ENCODE measurements around the gene DMAP1.
"Not testable (repeated sequence)": the region's sequence is repeated elsewhere in the genome, so short reads cannot be mapped to it uniquely, and the experiment has no call there.

DMAP1 gene, protein sequence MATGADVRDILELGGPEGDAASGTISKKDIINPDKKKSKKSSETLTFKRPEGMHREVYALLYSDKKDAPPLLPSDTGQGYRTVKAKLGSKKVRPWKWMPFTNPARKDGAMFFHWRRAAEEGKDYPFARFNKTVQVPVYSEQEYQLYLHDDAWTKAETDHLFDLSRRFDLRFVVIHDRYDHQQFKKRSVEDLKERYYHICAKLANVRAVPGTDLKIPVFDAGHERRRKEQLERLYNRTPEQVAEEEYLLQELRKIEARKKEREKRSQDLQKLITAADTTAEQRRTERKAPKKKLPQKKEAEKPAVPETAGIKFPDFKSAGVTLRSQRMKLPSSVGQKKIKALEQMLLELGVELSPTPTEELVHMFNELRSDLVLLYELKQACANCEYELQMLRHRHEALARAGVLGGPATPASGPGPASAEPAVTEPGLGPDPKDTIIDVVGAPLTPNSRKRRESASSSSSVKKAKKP

DNA sequence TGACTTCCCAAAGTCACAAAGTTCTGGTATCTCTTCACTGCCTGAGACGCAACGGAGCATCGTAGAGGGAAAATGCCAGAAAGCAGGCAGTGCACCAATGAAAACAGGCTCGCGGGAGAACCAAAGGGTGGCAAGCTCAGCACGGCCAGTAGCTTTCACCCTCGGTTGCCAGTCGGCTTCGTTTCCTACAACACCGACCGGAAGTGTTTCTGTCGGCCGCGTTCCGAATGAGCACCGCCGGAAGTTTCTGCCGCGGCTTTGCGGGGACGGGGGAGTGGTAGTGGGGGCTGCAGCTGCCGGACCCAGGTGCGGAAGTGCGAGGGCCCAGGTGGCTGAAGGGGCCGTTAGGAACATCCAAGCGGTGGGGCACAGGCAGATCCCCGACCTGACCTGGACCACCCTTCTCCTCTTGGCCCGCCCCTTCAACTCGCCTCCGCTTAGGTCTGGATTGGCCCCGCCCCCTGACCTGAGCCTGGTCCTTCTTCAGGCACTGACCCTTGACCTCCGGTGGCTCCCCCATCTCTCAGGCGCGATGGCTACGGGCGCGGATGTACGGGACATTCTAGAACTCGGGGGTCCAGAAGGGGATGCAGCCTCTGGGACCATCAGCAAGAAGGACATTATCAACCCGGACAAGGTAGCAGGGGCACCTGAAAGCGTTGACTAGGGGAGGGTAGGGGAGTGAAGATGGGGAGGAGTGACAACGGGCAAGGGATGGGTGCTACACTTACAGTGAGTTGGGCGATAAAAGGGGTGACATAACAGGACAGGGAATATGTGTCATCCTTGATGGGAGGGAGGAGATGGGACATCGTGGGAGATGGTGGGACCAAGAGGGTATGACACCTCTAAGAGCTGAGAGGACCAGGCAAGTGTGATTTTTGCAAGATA, at the start of gene DMAP1:
TSS of gene DMAP1 (plus strand) at position 250 of the 891 bp plus-strand sequence. CDS start at position 533, 283 bp downstream.
- peak within 1 kb of the TSS; percentile 86 to 92 for H3K4me3 ChIP-seq
- intact Hi-C loops (cut with DNase I; ENCODE audit: low total_unique reads): loop anchor here (10.0 kb wide), 1 partner anchor 191 kb away; the partner anchor contains the start of gene RNF220

DNA sequence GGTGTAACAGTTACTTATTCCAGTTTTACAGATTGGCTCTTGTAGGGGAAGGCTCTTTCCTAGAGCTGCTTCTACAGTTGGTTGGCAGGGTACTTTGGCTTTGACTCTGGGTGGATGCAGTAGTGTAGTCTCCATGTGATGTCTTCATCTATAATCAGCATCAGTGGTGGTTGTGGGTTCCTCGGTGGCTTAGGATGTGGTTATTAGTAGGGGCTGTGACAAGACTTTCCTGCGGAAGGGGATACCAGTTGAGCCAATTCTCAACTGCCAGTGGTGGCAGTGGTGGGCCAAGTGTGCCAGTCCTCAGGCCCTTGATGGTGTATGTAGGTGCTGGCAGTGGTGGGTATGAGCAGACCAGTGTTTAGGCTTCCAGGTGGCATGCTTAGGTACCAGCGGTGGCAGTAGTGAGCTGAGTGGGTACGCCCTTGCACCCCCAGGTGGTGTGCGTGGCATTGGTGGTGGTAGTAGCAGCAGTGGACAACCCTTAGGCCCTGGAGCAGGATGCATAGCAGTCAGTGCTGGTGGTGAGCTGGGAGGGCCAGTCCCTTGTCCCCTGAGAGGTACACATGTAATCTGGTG, 44.7 kb upstream of the DMAP1 start:
- Histone ChIP-seq H3K36me3 (no peaks in the 10 kb centered on the region), H3K9me3 (no peaks in the 10 kb centered on the region), H3K27me3 (peaks cover 0 to 15% of the 10 kb centered on the region in 2 donors), H3K27ac (no peak overlapping the region), H3K4me1 (no peaks in the 10 kb centered on the region), H3K4me3 (no peak overlapping the region)
- TF ChIP-seq, protein P1, sequence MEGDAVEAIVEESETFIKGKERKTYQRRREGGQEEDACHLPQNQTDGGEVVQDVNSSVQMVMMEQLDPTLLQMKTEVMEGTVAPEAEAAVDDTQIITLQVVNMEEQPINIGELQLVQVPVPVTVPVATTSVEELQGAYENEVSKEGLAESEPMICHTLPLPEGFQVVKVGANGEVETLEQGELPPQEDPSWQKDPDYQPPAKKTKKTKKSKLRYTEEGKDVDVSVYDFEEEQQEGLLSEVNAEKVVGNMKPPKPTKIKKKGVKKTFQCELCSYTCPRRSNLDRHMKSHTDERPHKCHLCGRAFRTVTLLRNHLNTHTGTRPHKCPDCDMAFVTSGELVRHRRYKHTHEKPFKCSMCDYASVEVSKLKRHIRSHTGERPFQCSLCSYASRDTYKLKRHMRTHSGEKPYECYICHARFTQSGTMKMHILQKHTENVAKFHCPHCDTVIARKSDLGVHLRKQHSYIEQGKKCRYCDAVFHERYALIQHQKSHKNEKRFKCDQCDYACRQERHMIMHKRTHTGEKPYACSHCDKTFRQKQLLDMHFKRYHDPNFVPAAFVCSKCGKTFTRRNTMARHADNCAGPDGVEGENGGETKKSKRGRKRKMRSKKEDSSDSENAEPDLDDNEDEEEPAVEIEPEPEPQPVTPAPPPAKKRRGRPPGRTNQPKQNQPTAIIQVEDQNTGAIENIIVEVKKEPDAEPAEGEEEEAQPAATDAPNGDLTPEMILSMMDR (IDR thresholded peaks at IDR 0.05): no peak
- intact Hi-C loops (cut with DNase I; ENCODE audit: low total_unique reads): no loop called here
- no peak for DNase-seq

More for the DNA sequence above, at the start of gene DMAP1:
- TF ChIP-seq, protein P1 (IDR thresholded peaks at IDR 0.05): peak in 1 of 2 experiments; percentile 26
- H3K4me1 ChIP-seq: peaks cover 0 to 20% (median 17%) of the 10 kb centered on the region in 4 donors
- no peaks in the 10 kb centered on the region for H3K9me3 ChIP-seq
- peaks cover 6 to 32% (median 7%) of the 10 kb centered on the region in 3 donors for H3K36me3 ChIP-seq
- no peaks in the 10 kb centered on the region for H3K27me3 ChIP-seq
- H3K27ac ChIP-seq: peak within 1 kb of the TSS; percentile 82 to 84
- DNase-seq: peak; percentile 80 to 88

DNA sequence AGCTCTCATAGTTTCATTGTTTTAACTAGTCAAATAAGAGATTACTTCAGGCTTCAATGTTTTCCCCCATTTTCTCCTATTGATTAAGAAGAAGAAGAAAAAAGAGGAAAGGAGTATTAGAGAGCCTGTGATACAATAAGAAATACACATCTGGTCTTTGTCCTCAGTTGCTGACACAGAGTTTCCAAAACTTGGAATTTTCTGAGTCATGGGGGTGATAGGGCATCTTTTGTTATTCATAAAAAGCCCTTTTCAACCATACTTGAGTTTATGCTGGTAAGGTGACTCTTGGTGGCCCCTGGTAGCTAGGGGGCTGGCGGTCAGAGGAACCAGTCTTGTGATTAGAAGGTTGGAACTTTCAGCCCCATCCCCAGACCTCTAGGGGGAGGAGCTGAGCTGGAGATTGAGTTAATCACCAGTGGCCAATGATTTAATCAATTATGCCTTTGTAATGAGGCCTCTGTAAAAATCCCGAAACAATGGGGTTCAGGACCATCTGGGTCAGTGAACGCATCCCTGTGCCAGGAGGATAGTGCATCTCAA, 42.9 kb upstream of the DMAP1 start:
- peaks cover 0 to 15% of the 10 kb centered on the region in 2 donors for H3K27me3 ChIP-seq
- no peak overlapping the region for H3K4me3 ChIP-seq
- H3K9me3 ChIP-seq: no peaks in the 10 kb centered on the region
- no peak for DNase-seq
- TF ChIP-seq, protein P1 (IDR thresholded peaks at IDR 0.05): no peak
- H3K36me3 ChIP-seq: no peaks in the 10 kb centered on the region
- intact Hi-C loops (cut with DNase I; ENCODE audit: low total_unique reads): no loop called here
- no peak overlapping the region for H3K27ac ChIP-seq
- H3K4me1 ChIP-seq: no peaks in the 10 kb centered on the region

GRCh38 chr1:44174630-44175029, 38.6 kb upstream of the DMAP1 start:
- H3K27ac ChIP-seq: no peak overlapping the region
- no peak for DNase-seq
- no peaks in the 10 kb centered on the region for H3K9me3 ChIP-seq
- intact Hi-C loops (cut with DNase I; ENCODE audit: low total_unique reads): no loop called here
- H3K4me3 ChIP-seq: no peak overlapping the region
- TF ChIP-seq, protein P1 (IDR thresholded peaks at IDR 0.05): no peak
- H3K36me3 ChIP-seq: no peaks in the 10 kb centered on the region
- H3K27me3 ChIP-seq: peaks cover 0 to 5% of the 10 kb centered on the region in 2 donors
- no peaks in the 10 kb centered on the region for H3K4me1 ChIP-seq

DNA sequence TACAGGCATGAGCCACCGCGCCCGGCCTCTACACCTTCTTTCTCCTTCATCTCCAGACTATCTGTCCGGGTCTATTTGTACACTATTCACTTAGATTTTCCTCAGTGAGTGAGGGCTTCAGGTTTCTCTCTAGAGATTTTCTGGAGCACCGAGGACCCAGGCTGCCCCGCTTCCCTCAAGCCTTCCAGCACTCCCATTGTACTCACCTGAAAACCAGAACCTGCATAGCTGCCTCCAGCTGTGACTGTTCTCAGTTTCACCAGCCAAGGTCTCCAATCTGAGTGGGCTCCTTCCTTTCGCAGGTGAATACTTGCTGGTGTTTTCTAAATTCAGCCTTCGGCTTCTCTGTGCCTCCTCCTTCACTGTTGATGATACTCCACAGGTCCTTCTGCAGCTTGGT, 12.9 kb upstream of the DMAP1 start:
- TF ChIP-seq, protein P1 (IDR thresholded peaks at IDR 0.05): no peak
- Histone ChIP-seq H3K4me1 (no peaks in the 10 kb centered on the region), H3K9me3 (no peaks in the 10 kb centered on the region), H3K36me3 (no peaks in the 10 kb centered on the region), H3K27me3 (no peaks in the 10 kb centered on the region), H3K27ac (no peak overlapping the region), H3K4me3 (no peak overlapping the region)
- intact Hi-C loops (cut with DNase I; ENCODE audit: low total_unique reads): no loop called here
- DNase-seq: no peak

DNA sequence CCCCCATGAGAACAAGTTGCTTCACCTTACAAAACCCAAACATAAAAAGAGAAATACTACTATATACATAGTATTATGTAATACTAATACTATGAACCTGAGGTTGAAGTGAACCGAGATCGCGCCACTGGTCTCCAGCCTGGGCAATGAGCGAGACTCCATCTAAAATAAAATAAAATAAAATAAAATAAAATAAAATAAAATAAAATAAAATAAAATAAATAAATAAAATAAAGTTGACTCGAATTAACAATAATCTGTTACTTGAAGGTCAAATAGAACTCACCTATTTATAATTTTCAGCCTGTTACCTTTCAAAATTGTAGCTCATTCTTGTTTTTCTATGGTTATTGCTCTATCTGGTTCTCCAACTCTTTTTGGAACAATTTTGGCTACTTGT, 6.7 kb upstream of the DMAP1 start:
- DNase-seq; H3K9me3 ChIP-seq; H3K27me3 ChIP-seq; H3K4me3 ChIP-seq; intact Hi-C loops (cut with DNase I; ENCODE audit: low total_unique reads); H3K36me3 ChIP-seq; H3K27ac ChIP-seq; H3K4me1 ChIP-seq: not testable (repeated sequence)
